ENCODE data around the gene EEF1AKMT3.

The EEF1AKMT3 gene

DNA sequence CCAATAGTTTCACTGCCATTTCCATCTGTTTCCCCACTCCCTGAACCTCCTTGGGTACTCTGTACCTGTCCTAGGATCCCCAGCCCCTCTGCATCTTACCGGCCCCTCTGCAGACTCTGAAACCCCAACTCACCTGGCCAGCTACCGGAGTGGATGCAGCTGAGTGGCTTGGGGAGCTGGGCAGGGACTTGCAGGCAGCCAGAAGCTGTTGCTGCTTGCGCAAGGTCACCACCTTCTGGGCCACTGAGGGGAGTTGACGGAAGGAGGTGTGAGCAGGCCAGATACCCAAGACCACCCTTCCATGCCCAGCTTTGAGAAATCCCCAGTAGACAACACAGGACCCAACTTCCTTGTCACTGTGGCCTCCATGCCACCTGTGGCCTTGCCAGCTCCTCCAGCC lies 40.1 kb upstream of the EEF1AKMT3 start:
- H3K4me2 ChIP-seq (ENCODE audit: low read depth, low read length): no peak overlapping the region
- no peaks in the 10 kb centered on the region for H3K9me2 ChIP-seq (replicated peaks; ENCODE audit: insufficient read depth, low read length)
- no peaks in the 10 kb centered on the region for H3K36me3 ChIP-seq (replicated peaks; ENCODE audit: insufficient read depth, low read length)
- H3K9me3 ChIP-seq (replicated peaks; ENCODE audit: insufficient read depth, low read length): no peaks in the 10 kb centered on the region
- no peak overlapping the region for H3K4me3 ChIP-seq (ENCODE audit: low read length)
- no peak overlapping the region for H2AFZ ChIP-seq (ENCODE audit: low read length)
- DNase-seq: no peak
- no peak overlapping the region for H3K27ac ChIP-seq (ENCODE audit: low read length)
- H3K4me1 ChIP-seq (ENCODE audit: low read length): no peaks in the 10 kb centered on the region
- H3K79me2 ChIP-seq (ENCODE audit: low read length): 0 out of 2 replicates have a peak, but pooled peaks cover 4% of the 10 kb centered on the region
- H3K27me3 ChIP-seq (replicated peaks; ENCODE audit: insufficient read depth, low read length): no peaks in the 10 kb centered on the region
- H4K20me1 ChIP-seq (ENCODE audit: insufficient read depth, low read length): no peaks in the 10 kb centered on the region
- H3F3A ChIP-seq (ENCODE audit: insufficient read depth, low read length): no peaks in the 10 kb centered on the region
- TF ChIP-seq EZH2phosphoT487 (IDR thresholded peaks at IDR 0.05; ENCODE audit: low read length) (no peak), EZH2 (optimal IDR thresholded peaks at IDR 0.05; ENCODE audit: low read depth, low read length) (no peak)
- TF ChIP-seq, protein P1, sequence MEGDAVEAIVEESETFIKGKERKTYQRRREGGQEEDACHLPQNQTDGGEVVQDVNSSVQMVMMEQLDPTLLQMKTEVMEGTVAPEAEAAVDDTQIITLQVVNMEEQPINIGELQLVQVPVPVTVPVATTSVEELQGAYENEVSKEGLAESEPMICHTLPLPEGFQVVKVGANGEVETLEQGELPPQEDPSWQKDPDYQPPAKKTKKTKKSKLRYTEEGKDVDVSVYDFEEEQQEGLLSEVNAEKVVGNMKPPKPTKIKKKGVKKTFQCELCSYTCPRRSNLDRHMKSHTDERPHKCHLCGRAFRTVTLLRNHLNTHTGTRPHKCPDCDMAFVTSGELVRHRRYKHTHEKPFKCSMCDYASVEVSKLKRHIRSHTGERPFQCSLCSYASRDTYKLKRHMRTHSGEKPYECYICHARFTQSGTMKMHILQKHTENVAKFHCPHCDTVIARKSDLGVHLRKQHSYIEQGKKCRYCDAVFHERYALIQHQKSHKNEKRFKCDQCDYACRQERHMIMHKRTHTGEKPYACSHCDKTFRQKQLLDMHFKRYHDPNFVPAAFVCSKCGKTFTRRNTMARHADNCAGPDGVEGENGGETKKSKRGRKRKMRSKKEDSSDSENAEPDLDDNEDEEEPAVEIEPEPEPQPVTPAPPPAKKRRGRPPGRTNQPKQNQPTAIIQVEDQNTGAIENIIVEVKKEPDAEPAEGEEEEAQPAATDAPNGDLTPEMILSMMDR (IDR thresholded peaks at IDR 0.05; ENCODE audit: low read length): no peak
- no peak overlapping the region for H3K9ac ChIP-seq (ENCODE audit: low read length)

- no peak overlapping the region for H3K4me3 ChIP-seq (ENCODE audit: low read length)
- H3K9me3 ChIP-seq (replicated peaks; ENCODE audit: insufficient read depth, low read length): no peaks in the 10 kb centered on the region
- no peaks in the 10 kb centered on the region for H3K36me3 ChIP-seq (replicated peaks; ENCODE audit: insufficient read depth, low read length)
- DNase-seq: no peak
- no peaks in the 10 kb centered on the region for H3F3A ChIP-seq (ENCODE audit: insufficient read depth, low read length)
- H3K9ac ChIP-seq (ENCODE audit: low read length): no peak overlapping the region
- no peaks in the 10 kb centered on the region for H3K9me2 ChIP-seq (replicated peaks; ENCODE audit: insufficient read depth, low read length)
- no peaks in the 10 kb centered on the region for H4K20me1 ChIP-seq (ENCODE audit: insufficient read depth, low read length)
- no peaks in the 10 kb centered on the region for H3K27me3 ChIP-seq (replicated peaks; ENCODE audit: insufficient read depth, low read length)
- no peaks in the 10 kb centered on the region for H3K4me1 ChIP-seq (ENCODE audit: low read length)
- H3K4me2 ChIP-seq (ENCODE audit: low read depth, low read length): no peak overlapping the region
- H3K79me2 ChIP-seq (ENCODE audit: low read length): 0 out of 2 replicates have a peak, but pooled peaks cover 4% of the 10 kb centered on the region
- TF ChIP-seq, protein P1 (IDR thresholded peaks at IDR 0.05; ENCODE audit: low read length): no peak
- TF ChIP-seq EZH2 (optimal IDR thresholded peaks at IDR 0.05; ENCODE audit: low read depth, low read length) (no peak), EZH2phosphoT487 (IDR thresholded peaks at IDR 0.05; ENCODE audit: low read length) (no peak)
- no peak overlapping the region for H2AFZ ChIP-seq (ENCODE audit: low read length)
- H3K27ac ChIP-seq (ENCODE audit: low read length): no peak overlapping the region
Measured at GRCh38 chr12:57732726-57733593, 39.5 kb upstream of the EEF1AKMT3 start.

DNA sequence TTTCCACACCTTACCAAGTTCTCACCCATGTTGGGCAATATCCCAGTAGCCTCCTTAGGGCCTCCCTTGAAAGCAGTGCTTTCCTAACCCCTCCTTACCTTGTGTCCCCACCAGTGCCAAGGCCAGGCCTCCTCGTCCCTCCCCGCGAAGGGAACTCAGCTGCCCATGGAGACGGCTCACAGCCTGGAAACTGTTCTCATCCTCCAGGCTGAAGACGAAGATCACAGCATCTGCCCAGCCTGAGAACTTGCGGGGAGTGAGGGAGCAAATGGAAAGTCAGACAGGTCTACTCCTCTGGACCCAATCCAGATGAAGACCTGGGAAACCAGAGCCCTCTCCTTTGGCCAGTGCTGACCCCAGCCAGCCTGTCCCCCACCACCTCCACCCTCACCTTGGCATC lies 38.5 kb upstream of the EEF1AKMT3 start:
- Histone ChIP-seq H3K9me2 (replicated peaks; ENCODE audit: insufficient read depth, low read length) (no peaks in the 10 kb centered on the region), H3K9me3 (replicated peaks; ENCODE audit: insufficient read depth, low read length) (no peaks in the 10 kb centered on the region), H3K79me2 (ENCODE audit: low read length) (peaks cover 5% of the 10 kb centered on the region), H3K4me1 (ENCODE audit: low read length) (no peaks in the 10 kb centered on the region), H3F3A (ENCODE audit: insufficient read depth, low read length) (no peaks in the 10 kb centered on the region), H3K9ac (ENCODE audit: low read length) (no peak overlapping the region), H2AFZ (ENCODE audit: low read length) (no peak overlapping the region), H4K20me1 (ENCODE audit: insufficient read depth, low read length) (no peaks in the 10 kb centered on the region), H3K36me3 (replicated peaks; ENCODE audit: insufficient read depth, low read length) (no peaks in the 10 kb centered on the region), H3K27me3 (replicated peaks; ENCODE audit: insufficient read depth, low read length) (no peaks in the 10 kb centered on the region), H3K4me3 (ENCODE audit: low read length) (no peak overlapping the region), H3K4me2 (ENCODE audit: low read depth, low read length) (no peak overlapping the region), H3K27ac (ENCODE audit: low read length) (no peak overlapping the region)
- DNase-seq: no peak
- TF ChIP-seq, protein P1 (IDR thresholded peaks at IDR 0.05; ENCODE audit: low read length): no peak
- no peak for TF ChIP-seq EZH2phosphoT487 (IDR thresholded peaks at IDR 0.05; ENCODE audit: low read length)
- TF ChIP-seq EZH2 (optimal IDR thresholded peaks at IDR 0.05; ENCODE audit: low read depth, low read length): no peak

Data from MM.1S (cell line).